K562 (cell line): ENCODE data around the gene SNRNP70. TPM values are rescaled to one million over a fixed set of nuclear protein-coding genes. Genes with fewer than 3 reads are reported as not detected.
A peak's percentile ranks its signal among the peaks of the same experiment; 100 is the strongest.

ENCODE experiments used
- BRCA1 ChIP-seq, 2 experiments: fragments of 450-650 bp in 1 of 2; sonication (generic) in 1 of 2; formaldehyde crosslinking in 1 of 2; IDR thresholded peaks; 2 replicates each; pipeline versions ENCODE4 v1.5.0 to v1.6.1; 2017 to 2020; ENCODE audit warnings: mild to moderate bottlenecking in 1 of 2, missing genetic modification reagents in 1 of 2
- CHD4 ChIP-seq: fragments of 200-600 bp; sonication (generic); IDR thresholded peaks from 3 replicates; pipeline ENCODE4 v1.6.1; 2012; ENCODE audit warnings: low read depth, mild to moderate bottlenecking, mixed read lengths, low read length, inconsistent platforms; ENCODE audit not compliant: insufficient read depth, insufficient replicate concordance, poor library complexity, severe bottlenecking
- CLOCK ChIP-seq: fragments of 250-450 bp; sonication (Bioruptor Pico); IDR thresholded peaks from 2 replicates; pipeline ENCODE4 v1.4.0; 2020; ENCODE audit warnings: mild to moderate bottlenecking, moderate library complexity, borderline replicate concordance
- DDX20 ChIP-seq: fragments of 450-650 bp; IDR thresholded peaks from 2 replicates; pipeline ENCODE4 v1.6.1; 2016; ENCODE audit warnings: missing genetic modification characterization, low read depth, mild to moderate bottlenecking, missing compliant biosample characterization, moderate library complexity
- ESRRA ChIP-seq: fragments of 450-650 bp; IDR thresholded peaks from 2 replicates; pipeline ENCODE4 v1.6.1; 2014; ENCODE audit warnings: low read depth, mild to moderate bottlenecking, moderate library complexity, borderline replicate concordance
- JUND ChIP-seq, 2 experiments: IDR thresholded peaks; 2 replicates in 1 of 2; 3 replicates in 1 of 2; pipeline ENCODE4 v1.6.1; 2011; ENCODE audit warnings: borderline replicate concordance in 2 of 2, low read depth in 2 of 2, low read length in 2 of 2, improper control_type of control experiment in 1 of 2, missing biosample characterization in 1 of 2, missing genetic modification characterization in 1 of 2, missing genetic modification reagents in 1 of 2
- KLF1 ChIP-seq: fragments of 450-650 bp; IDR thresholded peaks from 2 replicates; pipeline ENCODE4 v1.6.1; 2016; ENCODE audit warnings: missing genetic modification characterization, missing compliant biosample characterization
- L3MBTL2 ChIP-seq: fragments of 450-650 bp; IDR thresholded peaks from 2 replicates; pipeline ENCODE4 v1.6.1; 2016; ENCODE audit warnings: mild to moderate bottlenecking, moderate library complexity
- MBD2 ChIP-seq: sonication (generic); IDR thresholded peaks from 2 replicates; pipeline ENCODE4 v1.6.1; 2016; ENCODE audit warnings: low read depth, borderline replicate concordance
- MCM3 ChIP-seq: fragments of 450-650 bp; IDR thresholded peaks from 2 replicates; pipeline ENCODE4 v1.6.1; 2016
- NFIX ChIP-seq: fragments of 250-450 bp; sonication (Bioruptor Pico); IDR thresholded peaks from 2 replicates; pipeline ENCODE4 v1.4.0; 2020; ENCODE audit warnings: low read depth, mild to moderate bottlenecking, moderate library complexity
- PML ChIP-seq: IDR thresholded peaks from 2 replicates; pipeline ENCODE4 v1.6.1; 2012; ENCODE audit warnings: low read length, inconsistent platforms
- POLR2A ChIP-seq: fragments of 450-650 bp; conservative IDR thresholded peaks from 2 replicates; pipeline ENCODE4 v1.6.1; 2016
- PREB ChIP-seq: sonication (generic); formaldehyde crosslinking; IDR thresholded peaks from 2 replicates; pipeline ENCODE4 v1.8.1; 2023; ENCODE audit warnings: mild to moderate bottlenecking, missing genetic modification reagents
- PTRF ChIP-seq: fragments of 450-650 bp; IDR thresholded peaks from 2 replicates; pipeline ENCODE4 v1.6.1; 2016; ENCODE audit warnings: mild to moderate bottlenecking, missing genetic modification characterization, missing compliant biosample characterization
- SMAD1 ChIP-seq: fragments of 150-350 bp; IDR thresholded peaks from 2 replicates; pipeline ENCODE4 v1.6.1; 2014; ENCODE audit warnings: low read length, low read depth; ENCODE audit not compliant: partially characterized antibody
- THRAP3 ChIP-seq: fragments of 450-650 bp; IDR thresholded peaks from 2 replicates; pipeline ENCODE4 v1.6.1; 2016; ENCODE audit warnings: mild to moderate bottlenecking, inconsistent platforms, borderline replicate concordance
- THRB ChIP-seq: fragments of 450-650 bp; formaldehyde crosslinking; conservative IDR thresholded peaks from 2 replicates; pipeline ENCODE4 v1.4.0; 2022; ENCODE audit warnings: mild to moderate bottlenecking, missing genetic modification characterization
- WHSC1 ChIP-seq: IDR thresholded peaks from one replicate; pipeline ENCODE4 v1.6.1; 2012; ENCODE audit warnings: low read length, control low read depth, inconsistent platforms
- ZNF143 ChIP-seq: sonication (generic); formaldehyde crosslinking; IDR thresholded peaks from 2 replicates; pipeline ENCODE4 v1.9.0; 2022; ENCODE audit warnings: mild to moderate bottlenecking, missing genetic modification reagents
- ZNF232 ChIP-seq: sonication (generic); formaldehyde crosslinking; IDR thresholded peaks from 2 replicates; pipeline ENCODE4 v1.8.0; 2022; ENCODE audit warnings: mild to moderate bottlenecking, missing genetic modification reagents
- ZNF311 ChIP-seq: fragments of 250-450 bp; sonication (Bioruptor Pico); IDR thresholded peaks from 2 replicates; pipeline ENCODE4 v1.4.0; 2020; ENCODE audit warnings: mild to moderate bottlenecking, moderate library complexity
- ZNF57 ChIP-seq: fragments of 450-650 bp; formaldehyde crosslinking; IDR thresholded peaks from 2 replicates; pipeline ENCODE4 v1.4.0; 2020; ENCODE audit warnings: mild to moderate bottlenecking, moderate library complexity
- polyA plus RNA-seq, 8 experiments: library from polyadenylated mRNA; depleted of rRNA in 4 of 8; stranded (reverse) in 5 of 8; unstranded in 3 of 8; fragments of >200 nt; fragmentation: Nextera tagmentation in 2 of 8; fragmentation: Illumina TruSeq in 1 of 8; extraction: Ambion mirVana in 2 of 8; extraction: Trizol in 1 of 8; gene quantifications; 2 replicates each; pipeline versions ENCODE4 v1.2.1 to v1.2.3, GENCODE V29; 2011 to 2014; ENCODE audit warnings: inconsistent platforms in 1 of 8, missing spikeins in 1 of 8
- total RNA-seq, 7 experiments: library from RNA; depleted of rRNA in 6 of 7; stranded (reverse); fragments of >200 nt in 6 of 7; fragmentation: Illumina TruSeq in 2 of 7; extraction: Trizol in 2 of 7; gene quantifications; 2 replicates each; pipeline versions ENCODE4 v1.2.1 to v1.2.3, GENCODE V29; 2011 to 2021; ENCODE audit warnings: low replicate concordance in 1 of 7

SNRNP70 gene
- total and polyA plus RNA-seq, 9 of the 15 experiments (the other 6 are each of a cell fraction or from before 2014, with no cell fraction given): 2.8 to 496 (median 136) TPM

- TF ChIP-seq CLOCK (no peak), NFIX (no peak), KLF1 (no peak), PML (0 out of 2 replicates have a peak, but pooled peaks have one; percentile 11), L3MBTL2 (no peak), ZNF57 (CRISPR knock-in tag) (no peak), PREB (CRISPR knock-in tag) (no peak), THRAP3 (no peak), MCM3 (no peak), ESRRA (no peak), BRCA1 (IDR thresholded peaks at IDR 0.05) (no peak), BRCA1 (CRISPR knock-in tag; IDR thresholded peaks at IDR 0.05) (0 out of 2 replicates have a peak, but pooled peaks have one; percentile 26), DDX20 (tag) (no peak), JUND (IDR thresholded peaks at IDR 0.05; ENCODE audit: borderline replicate concordance, low read depth, low read length) (no peak), JUND (tag; IDR thresholded peaks at IDR 0.05; ENCODE audit: borderline replicate concordance, low read depth, low read length) (no peak), MBD2 (no peak), POLR2A (peak; percentile 46; the same call in 1 of the 2 replicates), THRB (no peak), PTRF (tag) (no peak), ZNF311 (CRISPR knock-in tag) (no peak), CHD4 (no peak), ZNF143 (CRISPR knock-in tag) (no peak), WHSC1 (no peak), SMAD1 (no peak), ZNF232 (CRISPR knock-in tag) (no peak)
These were observed 24.4 kb downstream of the SNRNP70 start (continued) for GRCh38 chr19:49109569-49110233.
